Kidney glomerular epithelial cell (primary cell): ENCODE results near the gene CMIP.
A peak's percentile ranks its signal among the peaks of the same experiment; 100 is the strongest.

Experiments
- DNase-seq: peaks from one replicate; lab custom pipeline; 2025; lab: John Stamatoyannopoulos, UW

Gene CMIP

DNA sequence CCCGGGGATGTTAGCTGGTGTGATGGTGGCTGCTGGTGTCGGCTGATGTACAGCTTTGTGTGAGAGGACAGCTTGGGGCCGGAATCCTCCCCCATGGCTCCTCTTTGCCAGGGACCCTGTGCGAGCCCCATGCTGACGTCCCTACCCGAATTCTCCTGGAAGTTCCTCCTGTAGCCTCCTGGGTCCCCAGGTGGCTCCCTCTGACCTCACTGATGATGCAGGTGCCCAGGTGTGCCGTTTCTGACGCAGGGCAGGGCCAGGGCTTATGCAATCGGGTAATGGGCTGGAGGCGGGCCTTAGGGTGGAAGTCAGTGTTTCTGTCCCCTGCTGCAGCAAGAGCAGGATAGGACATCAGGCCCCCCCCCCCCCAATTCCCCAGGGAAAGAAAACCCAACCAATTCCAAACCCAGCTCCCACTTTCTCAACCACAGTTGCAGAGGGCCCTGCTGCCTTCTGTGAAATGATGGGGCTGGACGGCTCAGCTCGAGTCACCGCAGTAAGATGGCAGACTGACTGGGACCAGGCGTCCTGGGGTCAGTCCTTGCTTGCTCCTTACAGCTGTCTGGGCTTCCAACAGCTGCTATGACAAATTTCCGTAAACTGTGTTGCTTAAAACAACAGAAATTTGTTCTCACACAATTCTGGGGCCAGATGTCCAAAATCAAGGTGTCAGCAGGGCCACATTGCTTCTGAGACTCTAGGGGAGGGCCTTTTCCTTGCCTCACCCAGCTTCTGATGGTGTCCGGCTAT, 195.5 kb downstream of the CMIP start:
- DNase-seq = no peak

DNA sequence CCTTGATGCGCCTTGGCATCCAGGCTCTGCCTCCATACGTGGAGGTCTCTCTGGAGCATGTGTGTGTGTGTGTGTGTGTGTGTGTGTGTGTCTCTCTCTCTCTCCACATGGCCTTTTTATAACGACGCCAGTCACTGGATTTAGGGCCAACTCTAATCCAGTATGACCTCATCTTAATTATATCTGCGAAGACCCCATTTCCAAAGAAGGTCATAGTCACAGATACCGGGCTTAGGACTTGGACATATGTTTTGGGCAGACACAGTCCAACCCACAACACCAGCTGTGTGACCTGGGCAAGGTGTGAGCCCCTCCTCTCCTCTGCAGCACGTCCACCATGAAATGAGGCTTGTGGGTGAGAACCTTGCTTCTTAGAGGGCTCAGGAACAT, 196.1 kb downstream of the CMIP start:
- no peak for DNase-seq

DNA sequence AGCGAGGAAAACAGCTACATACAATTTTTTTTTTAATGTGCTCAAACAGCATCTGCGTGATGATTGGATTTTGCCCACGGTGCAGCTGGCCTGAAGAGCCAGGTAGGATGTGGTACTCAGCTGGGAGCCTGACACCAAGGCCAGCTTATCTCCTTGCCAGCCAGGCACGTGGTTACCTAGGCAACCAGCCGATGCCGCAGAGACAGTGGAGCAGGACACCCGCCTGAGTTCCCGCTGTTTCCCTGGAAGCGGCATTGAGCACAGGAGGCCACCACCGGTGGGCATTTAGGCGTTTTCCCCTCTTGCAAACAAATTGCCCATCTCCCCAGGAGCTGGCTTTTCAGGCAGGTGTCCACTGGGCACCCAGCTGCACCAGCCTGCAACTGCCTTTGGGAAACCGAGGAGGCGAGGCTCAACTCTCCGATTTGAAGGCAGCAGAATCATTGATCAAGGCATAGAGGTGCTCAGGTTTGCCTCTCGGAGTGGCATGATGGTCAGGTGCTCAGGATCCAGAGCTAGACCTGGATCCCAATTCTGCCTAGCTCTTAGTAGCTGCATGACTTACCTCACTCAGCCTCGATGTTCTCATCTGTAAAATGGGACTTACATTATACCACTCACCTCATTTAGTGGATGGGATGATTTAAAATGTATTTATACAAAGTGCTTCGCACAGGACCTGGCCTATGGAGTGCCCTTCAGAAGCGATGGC, 196.9 kb downstream of the CMIP start:
- no peak for DNase-seq

DNA sequence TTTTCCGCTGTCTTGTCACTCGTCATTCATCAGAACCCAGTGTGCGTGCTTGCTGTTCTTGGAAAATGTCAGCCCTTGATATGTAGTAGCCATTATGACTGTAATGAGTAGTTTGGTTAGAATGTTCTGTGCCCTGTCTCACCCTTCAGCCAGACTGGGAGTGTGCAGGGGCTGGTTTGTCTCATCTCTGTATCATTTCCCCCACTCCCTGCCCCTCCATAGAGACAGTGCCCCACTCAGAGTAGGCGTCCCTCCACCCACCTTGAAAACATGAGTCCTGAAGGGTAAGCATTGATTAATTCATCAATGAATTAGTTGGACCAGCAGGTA, 197.5 kb downstream of the CMIP start:
- no peak for DNase-seq

DNA sequence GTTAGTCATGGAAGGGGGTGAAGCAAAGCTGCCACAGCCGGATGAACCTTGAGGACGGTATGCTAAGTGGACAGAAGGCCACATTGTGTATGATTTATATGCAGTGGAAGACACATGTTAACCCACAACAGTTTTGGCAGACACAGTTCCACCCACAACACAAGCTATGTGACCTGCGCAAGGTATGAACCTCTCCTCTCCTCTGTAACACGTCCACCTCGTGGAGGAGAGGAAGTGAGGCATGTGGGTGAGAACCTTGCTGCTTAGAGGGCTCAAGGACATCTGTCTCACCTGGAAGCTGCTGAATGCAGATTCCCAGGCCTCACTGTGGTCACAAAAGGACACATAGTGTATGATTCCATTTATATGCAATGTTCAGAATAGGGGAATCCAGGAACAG, 198.3 kb downstream of the CMIP start:
- no peak for DNase-seq

DNA sequence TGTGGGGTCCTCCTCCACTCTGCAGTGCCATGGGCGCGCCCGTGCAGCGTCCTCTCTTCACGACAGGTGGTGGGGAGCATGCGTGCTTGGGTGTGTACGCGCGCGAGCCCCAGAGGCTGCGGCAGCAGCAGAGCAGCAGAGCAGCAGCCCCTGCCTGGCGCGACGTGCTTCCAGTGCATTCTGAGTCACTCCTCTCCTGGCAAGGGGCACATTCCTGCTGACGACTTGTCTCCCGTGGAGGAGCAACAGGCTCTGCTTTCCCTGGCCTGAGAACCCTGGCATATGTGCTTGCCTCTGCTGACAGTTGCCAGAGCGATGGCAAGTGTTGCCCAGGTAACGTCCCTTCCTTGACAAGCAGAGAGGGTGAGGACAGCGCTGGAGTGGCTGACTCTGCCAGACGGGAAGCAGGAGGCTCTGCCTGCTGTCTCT, 200.7 kb downstream of the CMIP start:
- DNase-seq = peak; percentile 97

DNA sequence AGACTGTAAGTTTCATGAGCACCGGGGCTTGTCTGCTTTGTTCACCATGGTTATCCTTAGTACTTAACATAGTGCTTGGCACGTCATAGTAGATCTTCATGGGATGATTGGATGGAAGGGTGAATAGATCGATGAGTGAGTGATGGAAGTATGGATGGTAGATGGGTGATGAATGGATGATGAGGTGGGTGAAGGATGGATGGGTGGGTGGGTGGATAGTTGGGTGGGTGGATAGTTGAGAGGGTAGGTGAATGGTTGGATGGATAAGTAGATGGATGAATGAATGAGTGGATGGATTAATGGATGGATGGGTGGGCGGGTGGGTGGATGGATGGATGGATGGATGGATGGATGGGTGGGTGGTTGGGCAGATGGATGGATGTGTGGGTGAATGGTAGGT, 201.3 kb downstream of the CMIP start:
- DNase-seq = no peak

DNA sequence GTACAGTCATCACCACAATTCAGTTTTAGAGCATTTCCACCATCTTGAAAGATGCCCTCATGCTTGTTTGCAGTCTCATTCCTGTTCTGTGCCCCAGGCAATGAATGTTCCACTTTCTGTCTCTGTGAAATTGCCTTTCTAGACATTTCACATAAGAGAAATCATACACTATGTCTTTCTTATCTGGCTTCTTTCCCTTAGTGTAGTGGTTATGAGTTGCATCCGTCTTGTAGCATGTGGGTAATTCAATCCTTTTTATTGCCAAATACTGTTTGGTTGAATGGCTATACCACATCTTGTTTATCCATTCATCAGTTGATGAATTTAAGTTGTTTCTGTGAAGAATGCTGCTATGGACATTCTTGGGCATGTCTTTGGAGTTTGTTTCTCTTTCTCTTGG, 202.0 kb downstream of the CMIP start:
- no peak for DNase-seq

DNA sequence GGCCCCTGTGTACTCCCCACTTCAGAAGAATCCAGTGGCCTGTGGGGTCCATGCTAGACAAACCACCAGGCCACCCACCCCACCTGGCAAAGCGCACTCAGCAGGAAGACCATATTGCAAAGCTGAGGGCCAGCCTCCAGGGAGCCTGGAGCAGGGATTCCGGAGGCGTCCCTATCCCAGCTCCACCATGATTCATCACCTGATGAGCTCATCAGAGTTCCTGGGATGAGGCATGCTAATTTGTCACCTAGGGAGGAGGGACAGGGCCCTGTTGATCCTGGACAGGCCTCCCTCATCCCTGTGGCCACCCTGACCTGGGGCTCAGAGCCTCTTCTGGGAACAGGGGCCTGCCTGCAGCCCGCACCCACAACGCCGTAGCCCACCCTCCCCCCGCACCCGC, 202.9 kb downstream of the CMIP start:
- peak; percentile 59 for DNase-seq

DNA sequence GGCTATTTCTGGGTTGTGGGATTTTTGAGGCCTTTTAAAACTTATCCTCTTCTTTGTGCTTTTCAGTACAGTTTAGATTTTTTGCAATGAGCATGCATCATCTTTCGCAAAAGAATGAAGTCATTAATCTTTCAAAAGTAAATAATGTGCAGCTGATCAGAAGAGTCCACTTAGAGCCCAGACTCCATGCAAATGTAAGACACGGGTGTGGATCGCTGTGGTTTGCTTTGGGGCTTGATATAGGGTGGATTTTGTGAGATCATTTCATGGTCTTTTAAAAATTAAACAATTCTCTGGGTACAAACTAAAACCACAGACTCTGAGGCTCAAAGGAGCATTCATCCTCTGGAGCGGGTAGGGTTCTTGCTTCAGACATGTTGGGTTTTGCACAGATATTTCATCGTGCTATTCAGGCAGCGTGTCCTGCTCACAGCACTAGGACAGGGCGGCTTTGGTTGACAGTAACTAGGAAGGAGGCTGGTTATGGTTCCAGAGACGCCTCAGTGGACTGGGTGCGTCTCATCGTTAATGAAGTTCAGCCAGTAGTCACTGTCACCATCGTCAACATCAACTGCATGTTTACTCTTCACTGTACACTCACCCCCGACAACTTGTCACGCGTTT, 205.1 kb downstream of the CMIP start:
- DNase-seq = no peak

DNA sequence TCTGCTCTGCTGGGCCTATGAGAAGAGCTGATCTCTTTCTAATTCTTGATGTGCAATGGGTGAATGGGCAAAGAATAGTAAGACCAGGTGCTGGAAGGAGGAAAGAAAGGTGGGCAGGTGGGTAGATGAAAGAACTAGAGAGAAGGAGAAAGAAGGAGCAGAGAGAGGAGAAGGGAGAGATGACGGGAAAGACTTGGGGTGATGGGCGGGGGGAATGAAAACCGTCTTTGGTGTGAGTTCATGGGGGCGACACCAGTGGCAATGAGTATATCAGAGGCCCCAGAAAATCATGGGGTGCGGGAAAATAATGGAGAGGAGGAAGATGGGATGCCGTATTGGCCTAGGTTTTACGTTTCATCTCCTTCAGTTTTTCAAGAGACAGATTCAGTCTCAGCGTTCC, 205.7 kb downstream of the CMIP start:
- DNase-seq = no peak

DNA sequence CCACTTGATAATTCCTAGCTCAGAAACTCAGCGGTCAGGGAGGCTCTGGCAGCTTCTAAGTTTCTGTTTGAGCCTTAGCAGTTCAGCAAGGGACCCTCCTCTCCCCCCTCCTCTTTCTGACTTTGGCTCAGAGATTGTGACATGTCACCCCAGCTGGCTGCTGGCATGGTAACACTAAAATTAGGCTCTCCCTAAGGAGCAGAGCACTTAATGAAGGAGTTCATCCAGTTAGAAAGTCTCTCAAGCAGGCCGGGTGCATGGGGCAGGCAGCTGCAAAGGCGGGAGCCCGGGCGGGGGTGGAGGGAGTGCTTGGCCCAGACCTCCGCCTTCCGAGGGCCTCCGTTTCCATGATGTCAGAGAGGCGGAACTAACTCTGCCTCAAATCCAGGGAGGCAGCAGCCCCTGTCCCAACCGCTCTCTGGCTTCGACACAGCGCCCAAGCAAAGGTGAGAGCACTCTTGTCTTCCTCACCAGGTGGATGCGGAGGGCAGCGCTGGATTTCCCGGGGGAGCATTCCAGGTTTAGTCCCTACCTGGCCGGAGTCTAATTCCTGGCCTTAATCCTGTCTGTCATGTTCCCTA, 206.5 kb downstream of the CMIP start:
- DNase-seq = no peak

DNA sequence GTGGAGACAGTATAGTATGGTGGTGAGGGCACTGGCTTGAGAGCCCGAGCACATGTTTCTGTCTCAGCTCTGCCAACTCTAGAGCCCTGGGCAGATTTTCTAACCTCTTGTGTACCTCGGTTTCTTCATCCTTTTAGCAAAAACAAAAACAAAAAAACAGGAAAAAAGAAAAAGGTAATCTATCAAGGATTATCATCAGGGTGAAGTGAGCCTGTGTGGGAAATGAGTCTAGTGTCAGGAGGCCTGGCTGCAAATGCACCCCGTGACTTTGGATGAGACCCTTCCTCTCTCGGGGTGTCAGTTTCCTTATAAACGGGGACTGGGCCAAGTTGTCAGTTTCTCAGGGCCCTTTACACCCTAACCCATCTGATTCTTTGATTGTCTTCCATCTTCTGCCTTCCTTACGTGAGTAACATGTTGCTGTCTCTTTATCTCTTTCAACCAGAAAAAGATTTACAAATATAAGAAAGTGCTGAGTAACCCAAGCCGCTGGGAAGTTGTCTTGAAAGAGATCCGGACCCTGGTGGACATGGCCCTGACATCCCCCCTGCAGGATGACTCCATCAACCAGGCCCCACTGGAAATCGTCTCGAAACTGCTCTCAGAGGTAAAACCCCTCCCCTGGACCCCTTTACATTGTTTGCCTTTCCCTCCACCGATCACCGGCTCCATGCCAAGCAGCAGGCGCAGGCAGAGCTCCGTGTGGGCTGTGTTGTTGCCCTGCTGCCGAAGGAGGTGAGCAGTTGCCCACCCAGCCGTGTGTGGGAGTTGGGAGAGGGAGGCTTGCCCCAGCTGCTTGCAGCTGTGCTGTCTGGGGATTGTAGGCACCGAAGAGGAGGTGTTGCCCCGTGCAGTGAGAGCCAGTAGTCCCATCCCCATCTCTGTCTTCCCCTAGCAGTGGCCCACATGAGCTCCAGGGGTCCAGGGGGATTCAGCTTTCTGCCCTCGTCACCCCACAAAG, 207.4 kb downstream of the CMIP start:
- peak; percentile 8 for DNase-seq

DNA sequence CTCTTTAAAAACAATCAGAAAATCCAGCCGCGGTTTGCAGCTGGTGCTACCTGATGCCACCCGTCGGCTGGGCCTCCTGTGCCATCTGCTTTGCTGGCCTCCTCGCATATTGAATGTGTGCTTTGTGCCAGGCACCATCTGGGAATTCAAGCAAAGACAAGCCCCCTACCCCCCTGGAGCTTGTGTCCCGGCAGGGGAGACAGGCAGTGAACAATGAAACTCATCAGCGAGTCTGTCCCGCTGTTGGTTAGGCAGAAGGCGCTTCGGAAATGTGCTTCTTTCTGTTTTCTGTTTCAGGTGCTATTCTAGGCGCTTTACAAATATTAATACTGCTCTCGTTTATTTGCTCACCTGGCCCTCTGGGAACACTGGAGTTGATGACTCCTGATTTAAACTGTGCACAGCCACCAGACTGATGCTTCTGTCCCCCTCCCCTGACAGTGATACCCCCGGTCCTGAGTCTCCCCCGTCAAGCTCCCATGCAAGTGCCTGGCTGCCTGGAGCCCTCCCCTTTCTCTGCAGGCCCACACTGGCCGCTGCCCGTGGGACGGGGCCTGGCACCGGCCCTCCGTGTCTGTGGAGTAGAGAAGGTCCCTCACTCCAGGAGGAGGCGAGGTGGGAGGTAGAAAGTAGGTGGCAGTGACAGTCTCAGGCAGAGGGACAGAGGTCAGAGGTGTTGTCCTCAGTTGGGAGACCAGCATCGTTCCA, 208.3 kb downstream of the CMIP start:
- no peak for DNase-seq

DNA sequence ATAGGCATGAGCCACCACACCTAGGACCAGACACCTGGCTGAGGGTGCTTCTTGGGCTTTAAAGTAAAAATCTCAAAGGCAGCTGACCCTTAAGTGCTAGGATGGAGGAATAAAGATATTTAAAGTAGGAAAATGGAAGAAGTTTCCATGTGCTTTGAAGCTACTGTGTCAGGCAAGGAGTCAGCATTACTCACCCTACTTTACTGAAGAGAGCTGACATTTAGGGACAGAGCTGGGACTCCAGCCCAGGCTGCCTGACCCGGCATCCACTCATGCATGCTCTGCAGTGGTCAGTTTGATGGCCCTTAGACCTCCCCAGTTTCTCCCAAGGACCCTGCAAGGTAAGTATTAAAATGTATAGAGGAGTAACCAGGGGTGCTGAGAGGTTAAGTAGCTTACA, 209.7 kb downstream of the CMIP start:
- DNase-seq = no peak

DNA sequence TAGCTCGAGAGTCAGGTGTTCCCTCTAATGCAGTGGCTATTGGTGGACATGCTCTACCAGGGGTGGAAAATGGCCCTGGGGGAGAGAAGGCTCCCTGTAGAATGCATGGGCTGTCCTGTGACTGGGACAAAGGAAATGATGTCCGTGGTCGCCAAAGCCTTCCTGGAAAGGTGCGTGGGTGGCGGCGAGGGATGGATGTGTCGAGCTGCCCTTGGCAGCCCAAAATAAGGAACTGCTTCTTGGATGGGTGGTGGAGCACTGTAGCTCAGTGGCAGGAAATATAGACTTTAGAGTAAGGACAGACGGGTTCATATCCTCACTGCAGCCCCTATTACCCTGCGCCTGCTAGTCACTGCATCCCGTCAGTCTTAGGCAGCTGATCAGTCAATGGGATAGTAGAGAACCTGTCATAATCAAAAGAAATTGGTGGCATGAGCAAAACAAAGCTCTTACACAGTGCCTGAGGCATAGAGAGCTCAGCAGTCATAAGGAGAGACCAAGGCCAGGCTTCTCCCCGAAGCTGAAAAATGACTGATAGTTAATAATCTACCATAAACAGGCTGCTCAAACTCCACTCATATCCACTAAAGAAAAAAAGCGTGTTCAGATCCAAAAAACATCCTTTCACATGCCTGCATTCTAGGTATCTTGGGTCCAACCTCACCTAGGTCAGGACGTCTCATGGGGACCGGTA, 211.0 kb downstream of the CMIP start:
- peak; percentile 22 for DNase-seq

DNA sequence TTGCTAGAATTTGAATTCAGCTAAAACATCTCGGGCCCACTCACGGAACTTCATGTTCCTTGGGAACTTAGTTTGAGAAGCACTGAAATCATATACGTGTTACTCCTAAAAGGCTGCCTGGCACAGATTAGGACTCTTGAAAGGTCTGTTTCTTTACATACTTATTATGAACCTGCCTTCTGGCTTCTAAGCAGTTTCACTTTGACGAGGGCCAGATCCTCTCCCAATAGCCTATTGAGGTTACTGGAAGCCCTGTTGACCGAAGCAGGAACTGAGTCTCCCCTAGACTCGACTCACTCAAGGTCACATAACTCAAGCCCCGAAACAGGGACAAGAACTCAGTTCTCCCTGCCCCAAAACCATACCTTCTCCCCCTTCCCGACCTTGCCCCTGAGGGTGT, 212.6 kb downstream of the CMIP start:
- no peak for DNase-seq

DNA sequence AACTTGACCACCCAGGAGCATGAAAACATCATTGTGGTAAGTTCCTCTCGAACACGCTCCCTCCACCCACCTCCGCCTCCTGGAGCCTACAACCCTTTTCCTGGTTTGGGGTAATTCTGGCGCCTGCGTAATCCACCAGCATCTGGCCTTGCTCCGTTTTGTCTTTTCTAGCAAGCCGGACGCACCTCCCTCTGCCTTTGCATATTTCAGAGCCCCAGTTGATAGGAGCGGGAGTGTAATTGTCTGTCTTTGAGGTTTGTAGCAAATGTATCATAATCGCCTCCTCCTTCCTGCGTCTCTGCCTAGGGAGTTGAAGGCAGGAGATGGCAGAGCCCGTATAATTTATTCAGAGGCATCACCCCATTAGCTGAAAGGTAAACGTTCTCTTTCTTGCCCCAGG, 213.2 kb downstream of the CMIP start:
- no peak for DNase-seq

DNA sequence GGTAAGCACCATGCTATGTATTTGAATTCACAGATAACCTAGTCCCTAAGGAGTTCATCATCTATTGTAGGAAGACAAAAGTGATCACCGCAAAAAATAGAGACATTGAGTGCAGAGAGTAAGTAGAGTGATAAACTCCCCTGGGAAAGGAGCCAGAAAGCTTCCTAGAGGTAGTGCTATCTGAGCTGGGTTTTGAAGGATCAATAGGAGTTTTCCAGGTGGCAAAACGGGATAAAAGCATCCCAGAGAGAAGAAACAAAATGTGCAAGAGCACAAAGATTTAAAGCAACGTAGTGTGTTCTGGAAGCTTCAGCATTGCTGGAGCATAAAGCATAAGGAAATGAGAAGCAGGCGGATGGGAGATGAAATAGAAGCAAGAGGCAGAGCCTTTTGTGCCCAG, 213.8 kb downstream of the CMIP start:
- DNase-seq = no peak

DNA sequence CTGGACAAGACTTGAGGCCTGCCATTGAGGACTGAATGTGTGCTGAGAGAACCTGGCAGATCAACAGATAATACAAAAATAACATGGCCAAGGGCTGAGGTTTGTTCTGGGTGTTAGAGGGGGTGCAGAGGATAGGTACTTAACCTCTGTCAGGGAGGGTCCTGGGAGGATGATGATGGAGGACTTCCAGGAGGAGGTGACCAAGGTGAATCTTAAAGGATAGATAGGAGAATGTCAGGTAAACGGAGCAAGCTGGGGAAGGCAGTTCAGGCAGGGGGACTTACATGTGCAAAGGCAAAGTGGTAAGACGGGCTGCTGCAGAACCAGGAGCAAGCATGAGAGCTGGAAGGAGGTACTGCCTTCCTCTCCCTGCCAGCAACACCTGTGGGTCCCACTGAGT, 214.6 kb downstream of the CMIP start:
- no peak for DNase-seq

DNA sequence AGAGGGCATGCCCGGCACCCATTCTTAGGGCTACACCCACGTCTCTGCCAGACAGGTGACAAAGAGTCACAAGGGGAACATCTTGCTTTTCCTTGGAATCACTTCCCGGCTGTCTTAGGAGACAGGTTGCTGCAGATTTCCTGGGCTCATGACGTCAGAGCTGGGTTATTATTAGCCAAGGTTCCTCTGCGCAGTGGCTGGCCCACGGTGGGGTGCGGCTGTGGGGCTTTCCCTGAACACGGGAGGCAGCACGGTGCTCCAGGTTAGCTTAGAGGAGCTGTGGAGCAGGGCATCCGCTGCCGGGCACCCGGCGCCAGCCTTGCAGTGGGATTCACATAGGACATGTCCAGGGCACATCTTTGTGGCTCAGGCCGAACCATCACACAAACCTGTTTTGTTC, 216.5 kb downstream of the CMIP start:
- DNase-seq = peak; percentile 66
